GM21367 (cell line): ENCODE measurements around the gene GET3.
"Not testable (repeated sequence)": the region's sequence is repeated elsewhere in the genome, so short reads cannot be mapped to it uniquely, and the experiment has no call there.

Source experiments
- ATAC-seq: cut with Tn5 transposase; IDR thresholded peaks from one replicate; pipeline ENCODE4 v1.9.1; 2021; ENCODE audit not compliant: unreplicated experiment

The GET3 gene

DNA sequence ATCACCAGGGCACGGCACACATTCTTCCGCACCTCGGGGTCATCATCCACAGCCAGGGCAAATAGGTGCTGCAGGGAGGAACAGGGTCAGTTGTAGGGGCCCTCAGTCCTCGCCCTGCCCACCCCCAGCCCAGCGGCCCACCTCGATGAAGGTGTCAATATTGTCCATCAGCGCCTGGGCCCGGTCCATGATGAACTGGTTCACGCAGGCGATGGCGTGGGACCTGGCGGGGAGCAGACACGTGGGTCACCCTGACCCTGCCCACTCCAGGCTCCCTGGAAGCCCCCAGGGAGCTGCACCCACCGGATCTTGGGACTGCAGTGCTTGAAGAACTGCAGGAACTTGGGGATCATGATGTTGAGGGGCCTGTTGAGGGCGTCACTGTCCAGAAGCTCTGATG, 22.2 kb upstream of the GET3 start:
- ATAC-seq: no peak

DNA sequence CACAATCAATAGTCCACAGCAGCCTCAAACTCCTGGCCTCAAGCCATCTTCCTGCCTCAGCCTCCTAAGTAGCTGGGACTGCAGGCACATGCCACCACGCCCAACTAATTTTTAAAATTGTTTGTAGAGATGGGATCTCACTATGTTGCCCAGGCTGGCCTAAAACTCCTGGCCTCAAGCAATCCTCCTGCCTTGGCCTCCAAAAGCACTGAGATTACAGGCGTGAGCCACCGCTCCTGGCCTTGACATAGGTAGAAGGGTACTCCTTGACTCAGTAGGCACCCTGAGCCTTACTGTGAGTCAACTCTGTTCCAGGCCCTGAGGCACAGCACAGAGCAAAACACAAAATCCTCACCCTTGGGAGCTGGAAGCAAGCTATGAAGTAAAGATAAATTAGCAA, 21.4 kb upstream of the GET3 start:
- ATAC-seq: no peak

DNA sequence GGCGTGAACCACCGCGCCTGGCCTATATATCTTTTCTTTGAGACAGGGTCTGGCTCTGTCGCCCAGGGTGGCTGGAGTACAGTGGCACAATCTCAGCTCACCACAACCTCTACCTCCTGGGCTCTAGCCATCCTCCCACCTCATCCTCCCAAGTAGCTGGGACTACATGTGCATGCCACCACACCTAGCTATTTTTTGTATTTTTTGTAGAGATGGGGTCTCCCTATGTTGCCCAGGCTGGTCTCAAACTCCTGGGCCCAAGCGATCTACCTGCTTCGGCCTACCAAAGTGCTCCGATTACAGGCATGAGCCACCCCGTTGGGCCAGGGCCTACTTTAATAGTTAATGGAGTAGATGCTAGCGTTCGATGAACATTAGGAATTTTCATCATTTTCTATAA, 17.0 kb upstream of the GET3 start:
- ATAC-seq: no peak

DNA sequence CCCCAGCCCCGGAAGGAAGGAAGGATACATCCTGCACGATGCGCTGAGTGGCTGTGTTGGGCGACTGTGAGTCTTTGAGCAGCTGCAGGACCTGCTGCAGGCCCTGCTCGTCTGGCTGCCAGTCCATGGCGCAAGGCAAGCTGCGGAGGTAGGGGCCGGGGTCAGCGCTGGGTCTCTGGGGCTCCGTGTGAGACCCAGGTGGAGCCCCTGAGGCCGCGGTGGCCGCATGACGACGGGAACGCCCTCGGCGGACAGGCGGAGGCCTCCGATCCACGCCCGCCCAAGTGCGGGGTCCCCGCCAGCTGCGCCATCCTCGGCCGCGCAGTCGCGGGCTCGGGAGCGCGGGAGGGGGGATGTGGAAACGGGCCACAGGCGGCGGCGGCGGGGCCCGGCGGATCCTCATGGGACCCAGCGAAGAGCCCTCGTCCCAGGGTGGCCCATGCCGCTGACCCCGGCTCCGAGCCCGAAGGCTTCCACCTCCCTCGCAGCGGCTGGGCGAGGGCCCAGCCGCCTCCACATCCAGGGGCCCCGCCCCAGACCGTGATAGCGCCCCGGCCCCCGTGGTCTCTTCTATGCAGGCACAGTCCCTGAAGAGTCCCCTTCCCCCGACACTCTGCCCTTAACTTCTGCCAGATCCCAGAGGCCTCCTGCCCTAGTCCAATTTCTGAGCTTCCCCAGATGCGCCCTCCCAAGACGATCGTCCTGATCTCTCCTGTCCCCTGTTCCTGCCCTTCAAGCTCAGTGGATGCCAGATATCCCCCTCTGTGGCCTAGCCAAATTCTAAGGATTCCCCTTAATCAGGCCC, 16.2 kb upstream of the GET3 start:
- ATAC-seq: no peak

DNA sequence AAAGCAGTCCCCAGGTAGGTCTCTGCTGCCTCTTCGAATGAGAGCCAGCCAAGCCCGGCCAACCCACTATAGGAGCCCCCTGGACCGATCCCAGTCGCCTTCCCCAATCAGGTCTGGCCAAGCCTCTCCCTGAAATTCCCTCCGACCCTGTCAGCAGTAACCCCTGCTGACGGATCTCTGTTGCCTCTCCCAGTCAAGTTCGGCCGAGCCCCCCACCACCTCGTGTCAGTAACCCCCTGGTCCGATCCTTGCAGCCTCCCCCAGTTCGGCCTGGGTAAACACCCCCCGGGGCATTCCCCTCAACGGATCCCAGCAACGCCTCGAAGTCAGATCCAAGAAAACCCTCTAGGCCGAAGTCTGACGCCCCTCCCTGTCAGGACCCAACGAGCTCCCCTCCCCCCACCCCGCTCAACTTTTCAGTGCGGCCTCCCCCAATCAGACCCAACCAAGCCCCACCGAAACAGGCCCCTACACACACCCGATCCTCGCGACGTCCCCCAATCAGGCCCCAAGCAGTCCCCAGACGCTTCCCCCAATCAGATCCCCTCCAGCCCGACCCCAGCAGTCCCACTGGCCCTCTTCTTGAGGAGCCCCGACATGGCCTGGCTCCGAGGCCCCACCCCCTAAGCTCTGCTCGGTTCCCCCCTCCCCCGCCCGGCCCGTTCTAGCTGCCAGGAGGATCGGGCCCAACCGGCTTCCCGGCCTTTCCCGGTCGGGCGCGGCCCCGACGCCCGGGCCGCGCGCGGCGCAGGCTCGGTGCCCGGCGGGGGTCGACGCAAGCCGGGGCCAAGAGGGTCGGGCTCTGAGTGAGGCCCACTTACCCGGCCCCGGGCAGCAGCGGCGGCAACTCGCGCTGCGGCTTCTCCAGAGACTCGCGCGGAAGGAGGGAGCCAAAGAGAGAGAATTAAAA, 15.4 kb upstream of the GET3 start:
- ATAC-seq: peak; percentile 14

DNA sequence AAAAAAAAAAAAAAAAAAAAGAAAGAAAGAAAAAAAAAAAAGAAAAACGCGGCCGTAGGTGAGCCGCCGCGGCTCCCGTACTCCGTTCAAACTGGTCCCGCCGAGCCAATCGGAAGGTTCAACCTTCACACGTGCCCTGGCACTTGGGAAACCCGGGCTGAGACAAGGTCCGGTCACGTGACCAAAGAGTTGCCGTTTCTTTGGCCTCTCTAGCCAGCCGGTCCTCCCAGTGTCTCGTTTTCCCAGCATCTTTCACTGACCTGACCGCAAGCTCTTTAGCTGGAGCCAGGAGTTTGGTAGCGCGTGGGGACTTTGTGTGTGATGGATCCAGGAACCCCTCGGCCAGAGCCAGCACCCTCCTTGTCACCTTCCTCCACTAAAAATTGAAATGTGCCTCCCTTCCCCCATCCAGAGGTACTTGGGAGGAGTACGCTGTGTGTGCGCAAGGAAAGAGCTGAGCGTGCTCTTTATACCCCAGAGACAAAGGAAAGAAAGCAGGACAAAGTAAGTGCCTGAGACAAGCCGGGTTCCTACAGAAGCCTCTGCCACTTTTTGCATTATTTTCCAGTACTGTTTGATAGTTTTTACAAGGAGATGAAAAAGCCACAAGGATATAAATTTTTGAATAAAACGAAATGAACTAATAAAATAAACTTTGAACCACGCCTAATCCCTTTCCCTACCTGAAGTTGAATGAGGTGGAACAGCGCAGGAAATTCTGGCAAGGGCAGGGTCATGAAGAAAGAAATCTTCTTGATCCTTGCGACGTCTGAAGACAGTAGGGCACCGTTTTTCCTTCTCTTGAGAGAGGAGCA, 14.5 kb upstream of the GET3 start:
- ATAC-seq: peak; percentile 65

DNA sequence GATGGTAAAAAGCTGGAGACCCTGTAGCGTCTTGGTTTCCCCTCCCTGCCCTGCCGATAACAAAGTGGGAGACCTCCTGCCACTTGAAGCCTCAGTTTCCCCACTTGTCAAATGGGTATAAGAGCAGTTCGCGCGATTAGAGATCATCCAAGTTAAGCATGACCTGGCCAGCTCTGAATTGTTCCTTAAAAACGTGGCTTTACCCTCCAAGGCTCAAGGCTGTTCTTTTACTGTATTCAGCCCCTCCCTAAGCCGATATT, 14.0 kb upstream of the GET3 start:
- ATAC-seq: no peak

DNA sequence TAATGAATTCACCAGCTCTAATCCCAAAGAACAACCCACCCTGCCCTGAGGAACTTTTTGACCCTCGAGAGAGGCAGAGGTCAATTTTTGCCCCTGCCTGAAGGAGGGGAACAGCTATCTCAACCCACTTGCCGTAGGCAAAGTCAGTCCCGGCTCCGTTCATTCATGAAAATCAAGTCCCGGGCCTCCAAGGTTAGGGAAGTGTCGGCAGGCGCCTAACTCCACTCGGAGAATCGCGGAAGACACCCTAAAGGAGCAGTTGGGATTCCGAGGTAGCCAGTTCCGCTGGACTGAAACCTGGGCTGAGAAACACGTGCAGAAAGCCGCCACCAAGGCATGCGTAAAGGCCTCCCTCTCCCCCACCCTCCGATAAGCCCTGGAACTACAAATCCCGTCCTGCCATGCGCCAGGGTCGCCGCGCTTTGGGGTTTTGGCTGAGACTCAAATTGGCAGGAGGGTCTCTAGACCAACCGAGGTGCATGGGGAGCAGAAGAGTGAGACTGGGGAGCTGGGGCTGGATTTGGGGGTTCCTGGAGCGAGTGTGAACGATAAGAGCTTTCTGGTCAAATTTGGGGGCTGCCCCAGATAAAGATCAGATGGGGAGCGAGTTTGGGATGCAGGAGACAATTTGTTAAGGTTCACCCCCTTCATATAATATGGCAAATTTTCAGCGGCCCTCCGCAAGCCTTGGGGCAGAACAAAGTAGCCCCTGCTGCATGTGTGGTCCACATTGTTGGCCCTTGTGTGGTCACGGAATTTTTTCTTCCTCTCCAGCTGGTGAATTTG, 13.5 kb upstream of the GET3 start, which contains the start of gene TNPO2:
Gene TNPO2 (minus strand): TSS at position 292 of the 786 bp plus-strand sequence. CDS start 2,955 bp downstream, outside the sequence.
- peak; percentile 33 for ATAC-seq

DNA sequence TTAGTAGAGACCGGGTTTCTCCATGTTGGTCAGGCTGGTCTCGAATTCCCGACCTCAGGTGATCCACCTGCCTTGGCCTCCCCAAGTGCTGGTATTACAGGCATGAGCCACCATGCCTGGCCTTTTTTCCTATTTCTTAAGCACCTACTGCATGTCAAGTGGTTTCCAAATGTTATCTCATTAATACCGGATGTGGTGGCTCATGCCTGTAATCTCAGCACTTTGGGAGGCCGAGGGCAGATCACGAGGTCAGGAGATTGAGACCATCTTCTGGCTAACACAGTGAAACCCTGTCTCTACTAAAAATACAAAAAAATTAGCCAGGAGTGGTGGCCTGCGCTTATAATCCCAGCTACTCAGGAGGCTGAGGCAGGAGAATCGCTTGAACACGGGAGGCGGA, 11.7 kb upstream of the GET3 start:
- not testable (repeated sequence) for ATAC-seq

DNA sequence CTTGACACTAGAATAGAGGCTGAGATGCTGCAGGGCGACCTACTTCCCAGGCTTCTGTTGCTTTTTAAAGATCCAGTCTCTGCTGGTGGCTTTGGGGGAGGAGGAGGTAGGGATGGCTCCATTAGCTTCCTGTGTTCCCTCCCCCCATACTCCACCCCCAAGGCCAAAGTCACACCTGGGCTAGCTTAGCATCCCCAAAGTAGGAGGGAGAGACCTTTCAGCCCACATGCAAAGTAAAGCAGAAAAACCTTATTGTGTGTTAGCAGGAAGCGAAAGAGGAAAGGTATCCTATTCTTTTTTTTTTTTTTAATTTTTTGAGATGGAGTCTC, 10.3 kb upstream of the GET3 start:
- ATAC-seq: no peak

DNA sequence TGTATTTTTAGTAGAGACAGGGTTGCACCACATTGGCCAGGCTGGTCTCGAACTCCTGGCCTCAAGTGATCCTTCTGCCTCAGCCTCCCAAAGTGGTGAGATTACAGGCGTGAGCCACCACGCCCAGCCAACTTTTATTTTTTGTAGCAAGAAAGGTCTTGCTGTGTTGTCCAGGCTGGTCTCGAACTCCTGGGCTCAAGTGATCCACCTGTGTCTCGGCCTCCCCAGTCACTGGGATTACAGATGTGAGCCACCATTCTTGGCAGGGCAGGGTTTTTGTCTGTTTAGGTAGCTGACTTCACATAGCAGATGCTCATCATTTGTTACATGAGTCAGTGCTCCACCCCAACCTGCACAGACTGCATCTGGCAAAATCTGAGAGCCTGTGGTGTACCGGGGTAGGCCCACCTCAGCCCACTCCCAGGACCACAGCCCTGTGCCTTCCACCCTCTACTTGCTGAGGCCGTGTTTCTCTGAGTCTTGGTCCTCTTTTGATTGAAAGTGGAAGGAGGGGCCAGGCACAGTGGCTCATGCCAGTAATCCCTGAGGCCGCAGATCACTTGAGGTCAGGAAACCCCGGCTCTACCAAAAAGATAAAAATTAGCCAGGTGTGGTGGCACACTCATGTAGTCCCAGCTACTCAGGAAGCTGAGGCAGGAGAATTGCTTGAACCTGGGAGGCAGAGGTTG, 9.4 kb upstream of the GET3 start:
- ATAC-seq: no peak

DNA sequence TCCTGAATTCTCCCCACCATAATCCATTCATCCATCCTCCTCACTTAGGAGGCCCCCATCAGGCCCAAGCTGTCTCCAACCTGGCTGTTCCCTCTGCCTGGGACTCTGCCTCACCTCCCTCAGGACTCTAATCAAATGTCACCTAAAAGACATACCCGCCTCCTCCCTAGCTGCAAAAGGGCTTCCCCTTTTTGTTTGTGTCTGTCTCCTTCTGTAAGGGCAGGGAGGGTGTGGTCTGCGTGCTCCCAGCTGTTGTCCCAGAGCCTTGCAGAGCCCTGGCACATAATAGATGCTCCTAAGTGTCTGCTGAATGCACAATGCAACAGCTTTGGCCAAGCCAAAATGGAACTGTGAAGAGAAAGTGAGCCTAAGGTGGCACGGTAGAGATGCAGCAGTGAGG, 7.2 kb upstream of the GET3 start:
- no peak for ATAC-seq

DNA sequence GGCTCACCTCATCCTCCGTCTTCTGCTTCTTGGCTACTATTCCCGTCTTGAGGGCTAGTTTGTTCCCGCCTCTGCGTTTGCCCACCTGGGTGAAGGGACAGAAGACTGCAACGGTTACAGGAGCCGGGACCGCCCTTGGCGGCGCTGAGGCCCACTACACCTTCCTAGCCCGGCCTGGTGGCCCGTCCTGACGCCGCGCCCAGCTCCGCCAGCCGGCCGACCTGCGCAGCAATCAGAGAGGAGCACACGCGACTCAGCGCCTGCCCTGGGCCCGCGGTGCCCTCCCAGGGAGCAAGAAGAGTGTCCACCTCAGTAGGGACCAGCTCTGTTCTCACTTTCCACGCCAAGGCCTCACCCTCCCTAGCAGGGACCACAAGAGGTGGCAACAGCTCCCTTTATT, 6.0 kb upstream of the GET3 start:
- ATAC-seq: no peak

DNA sequence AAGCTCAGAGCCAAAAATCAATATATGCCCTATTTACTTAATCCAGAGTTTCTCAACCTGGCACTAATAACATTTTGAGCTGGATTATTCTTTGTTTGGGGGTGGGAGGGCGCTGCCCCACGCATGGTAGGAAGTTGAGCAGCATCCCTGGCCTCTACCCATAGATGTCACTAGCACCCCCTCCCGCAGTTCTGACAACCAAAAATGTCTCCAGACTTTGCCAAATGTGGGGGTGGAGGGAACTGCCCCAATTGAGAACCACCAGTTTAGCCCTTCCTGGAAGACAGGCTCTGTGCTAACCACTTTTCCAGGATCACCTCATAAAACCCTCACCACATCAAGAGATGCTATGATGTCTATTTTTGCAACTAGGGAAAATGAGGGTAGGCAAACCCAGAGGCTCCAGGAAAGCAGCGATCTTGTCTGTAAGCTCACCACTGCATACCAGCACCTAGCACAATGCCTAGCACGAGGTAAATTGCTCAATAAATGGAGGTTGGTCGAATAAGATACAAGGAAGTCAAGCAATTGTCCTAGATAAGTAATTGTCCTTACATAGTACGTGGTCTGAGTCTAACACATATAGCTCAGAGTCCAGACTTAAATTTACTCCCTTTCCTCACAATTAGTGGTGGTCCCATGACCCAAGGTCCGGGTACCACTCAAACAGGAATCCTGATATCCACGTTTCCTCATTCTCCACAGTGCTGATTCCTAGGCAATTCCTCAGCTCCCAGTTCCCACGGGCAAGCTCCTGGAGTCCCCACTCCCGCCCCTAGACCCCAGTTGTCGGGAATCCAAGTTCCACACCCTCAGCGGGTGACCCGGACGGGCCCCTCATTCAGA, 3.7 kb upstream of the GET3 start:
- no peak for ATAC-seq

DNA sequence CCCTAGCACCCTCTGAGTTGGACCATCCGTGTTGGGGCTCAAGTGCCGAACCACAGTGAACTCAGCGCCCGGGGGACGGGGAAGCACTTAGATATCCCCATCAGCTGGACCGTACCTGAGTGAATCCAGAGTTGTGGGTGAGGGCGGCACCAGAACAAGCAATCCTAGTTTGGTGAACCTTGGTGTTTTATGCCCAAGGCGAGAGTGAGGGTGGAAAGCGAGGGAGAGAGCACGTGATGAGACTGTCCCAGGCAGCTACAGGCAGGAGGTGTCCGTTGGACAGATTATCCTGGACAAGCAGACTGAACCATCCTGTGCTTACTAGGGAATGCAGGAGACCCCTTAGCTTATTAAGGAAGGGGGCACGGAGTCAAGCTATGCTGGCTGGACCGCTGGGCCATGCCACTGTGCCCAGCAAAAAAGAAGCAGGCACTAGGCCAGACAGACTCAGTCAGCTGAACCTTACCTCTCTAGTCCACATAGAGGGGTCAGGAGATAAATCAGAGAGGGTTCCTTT, 596 bp downstream of the GET3 start:
- no peak for ATAC-seq

DNA sequence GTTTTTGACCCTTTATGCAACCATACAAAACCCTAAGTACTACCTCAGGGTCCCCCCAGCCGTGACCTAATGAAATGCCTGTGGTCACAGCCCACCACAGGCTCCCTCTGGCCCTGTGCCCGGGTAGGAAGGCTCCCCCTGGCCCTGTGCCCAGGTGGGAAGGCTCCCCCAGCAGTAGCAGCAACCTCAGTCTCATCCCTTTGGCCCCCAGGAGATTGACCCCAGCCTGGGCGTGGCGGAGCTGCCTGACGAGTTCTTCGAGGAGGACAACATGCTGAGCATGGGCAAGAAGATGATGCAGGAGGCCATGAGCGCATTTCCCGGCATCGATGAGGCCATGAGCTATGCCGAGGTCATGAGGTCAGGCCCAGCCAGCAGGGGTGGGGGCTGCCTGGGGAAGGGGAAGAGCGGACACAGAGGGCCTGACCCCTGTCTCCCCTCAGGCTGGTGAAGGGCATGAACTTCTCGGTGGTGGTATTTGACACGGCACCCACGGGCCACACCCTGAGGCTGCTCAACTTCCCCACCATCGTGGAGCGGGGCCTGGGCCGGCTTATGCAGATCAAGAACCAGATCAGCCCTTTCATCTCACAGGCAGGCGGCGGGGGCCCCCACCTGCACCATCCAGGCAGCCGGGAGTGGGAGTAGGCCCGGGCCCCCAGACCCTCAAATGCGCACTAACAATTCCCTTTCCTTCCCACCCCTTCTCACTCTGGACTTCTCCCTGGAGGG, 8.0 kb downstream of the GET3 start:
- no peak for ATAC-seq

DNA sequence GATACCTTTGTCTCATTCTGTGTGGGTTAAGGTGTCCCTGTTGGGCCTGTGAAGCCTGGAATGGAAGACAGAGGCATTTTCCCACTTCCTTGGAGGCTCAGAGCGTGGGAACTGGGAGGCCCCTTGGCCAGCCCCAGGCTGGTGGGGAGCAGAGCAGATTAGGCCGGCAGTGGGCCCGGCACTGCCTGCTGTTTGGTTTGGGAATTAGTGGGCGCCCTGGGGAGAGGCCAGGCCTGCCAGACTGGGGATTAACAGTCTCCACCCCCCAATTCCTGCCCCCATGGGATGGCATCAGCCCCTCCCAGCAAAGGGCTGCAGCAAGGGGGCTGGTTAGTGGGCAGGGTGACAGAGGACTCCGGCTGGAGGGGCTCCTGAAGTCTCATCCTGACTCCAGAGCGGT, 11.2 kb downstream of the GET3 start:
- no peak for ATAC-seq

DNA sequence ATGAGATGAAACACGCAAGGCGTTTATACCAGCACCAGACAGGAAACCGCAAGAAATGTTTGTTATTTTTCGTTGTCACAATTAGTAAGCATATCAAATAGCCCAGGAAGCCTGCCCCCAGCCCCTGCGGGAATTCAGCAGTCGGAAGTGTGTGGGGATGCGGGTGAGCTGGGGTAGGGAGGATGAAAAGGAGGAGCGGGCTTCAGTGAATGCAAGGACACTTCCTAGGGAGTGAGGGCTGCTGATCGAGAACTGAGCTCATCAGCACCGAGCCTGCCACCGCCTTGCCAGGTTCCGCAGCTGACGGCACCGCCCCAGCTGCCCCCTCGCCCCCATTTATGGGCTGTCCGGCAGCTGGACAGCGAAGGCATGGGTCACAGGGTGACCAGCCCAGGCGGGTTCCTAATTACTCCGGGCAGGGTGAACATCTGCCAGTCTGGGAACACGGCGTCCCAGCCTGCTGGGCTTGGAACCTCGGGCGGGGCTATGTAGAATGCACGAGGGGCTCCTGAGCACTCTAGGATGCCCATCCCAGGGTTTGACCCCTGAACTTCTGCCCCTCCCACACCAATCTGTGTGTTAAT, 12.7 kb downstream of the GET3 start:
- ATAC-seq: no peak
